HG02623 (cell line): ENCODE results near the gene ZBTB16.

Source experiments
- ATAC-seq: cut with Tn5 transposase; IDR thresholded peaks from one replicate; pipeline ENCODE4 v1.9.1; 2021; ENCODE audit warnings: moderate library complexity; ENCODE audit not compliant: unreplicated experiment

ZBTB16 gene

GRCh38 chr11:114295676-114296604 is 236.4 kb downstream of the ZBTB16 start, which contains the start of gene NNMT:
NNMT (plus strand) TSS chr11:114296399; CDS start chr11:114296557, 158 bp downstream.
- no peak for ATAC-seq

- no peak for ATAC-seq
Measured at GRCh38 chr11:114296605-114297372, 237.3 kb downstream of the ZBTB16 start.

GRCh38 chr11:114297806-114298709 is 238.5 kb downstream of the ZBTB16 start:
- ATAC-seq = no peak

- ATAC-seq = no peak
Measured at GRCh38 chr11:114298710-114299109, 239.2 kb downstream of the ZBTB16 start.
